GM12865 (cell line): ENCODE results near the gene SRPK1.

Source experiments
- DNase-seq: peaks from one replicate; pipeline ENCODE4 v3.0.0; 2010; ENCODE audit warnings: low read depth
- H3K4me3 ChIP-seq: 2 replicates; pipeline ENCODE4 v1.5.1; 2011; ENCODE audit warnings: mild to moderate bottlenecking, low read depth, low read length, control low read depth
- TF ChIP-seq, protein P1 (sequence below): IDR thresholded peaks from 2 replicates; pipeline ENCODE4 v1.5.1; 2011; ENCODE audit warnings: low read length, control low read depth, low read depth, inconsistent platforms; ENCODE audit not compliant: insufficient read depth; ENCODE audit errors: missing control alignments

The SRPK1 gene

DNA sequence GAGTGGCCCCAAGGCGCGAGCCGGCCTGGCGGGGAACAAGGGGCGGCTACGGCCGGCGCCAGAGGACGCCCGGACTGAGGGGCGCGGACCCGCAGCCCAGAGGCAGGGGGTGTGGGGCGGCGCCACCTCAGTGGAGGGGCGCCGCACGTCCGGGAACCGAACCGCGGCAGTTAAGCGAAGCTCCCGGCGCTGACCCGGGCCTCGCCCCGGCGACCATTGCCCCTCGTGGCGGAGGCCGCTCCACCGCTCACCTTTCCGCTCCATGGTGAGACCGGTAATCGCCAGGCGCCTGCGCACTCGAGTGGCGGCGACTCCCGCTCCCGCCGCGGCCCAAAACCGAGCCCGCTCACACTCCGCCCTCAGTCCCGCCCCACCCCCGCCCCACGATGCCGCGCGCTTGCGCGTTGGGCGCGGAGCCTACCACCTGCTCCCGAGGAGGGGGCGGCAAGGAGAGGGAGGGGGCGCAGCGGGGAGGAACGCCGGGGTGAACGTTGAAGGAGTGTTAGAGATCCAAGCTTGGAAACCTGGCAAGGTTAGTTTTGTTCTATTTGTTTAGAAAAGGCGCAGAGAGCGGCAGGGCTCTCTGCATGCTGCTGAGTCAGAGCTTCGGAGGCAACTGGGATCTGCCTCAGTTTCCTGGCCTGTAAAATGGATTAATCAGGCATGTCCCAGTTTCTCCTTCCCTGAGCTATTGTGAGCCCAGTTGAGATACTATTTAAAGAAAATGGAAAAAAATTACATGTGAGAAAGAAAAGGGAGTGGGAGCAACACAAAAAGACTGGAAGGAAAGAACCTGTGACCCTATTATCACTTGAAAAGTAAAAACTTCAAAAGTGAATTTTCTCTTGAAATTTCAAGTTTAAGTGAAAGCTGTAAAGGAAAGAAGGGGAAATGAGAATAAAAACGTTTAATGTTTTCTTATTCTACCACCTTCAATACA is at the start of gene SRPK1:
SRPK1 (minus strand) TSS at position 306 of the 940 bp plus-strand sequence; CDS start at position 264, 42 bp downstream.
- peak; percentile 95 for DNase-seq
- H3K4me3 ChIP-seq = peak within 1 kb of the TSS; percentile 98
- TF ChIP-seq, protein P1, sequence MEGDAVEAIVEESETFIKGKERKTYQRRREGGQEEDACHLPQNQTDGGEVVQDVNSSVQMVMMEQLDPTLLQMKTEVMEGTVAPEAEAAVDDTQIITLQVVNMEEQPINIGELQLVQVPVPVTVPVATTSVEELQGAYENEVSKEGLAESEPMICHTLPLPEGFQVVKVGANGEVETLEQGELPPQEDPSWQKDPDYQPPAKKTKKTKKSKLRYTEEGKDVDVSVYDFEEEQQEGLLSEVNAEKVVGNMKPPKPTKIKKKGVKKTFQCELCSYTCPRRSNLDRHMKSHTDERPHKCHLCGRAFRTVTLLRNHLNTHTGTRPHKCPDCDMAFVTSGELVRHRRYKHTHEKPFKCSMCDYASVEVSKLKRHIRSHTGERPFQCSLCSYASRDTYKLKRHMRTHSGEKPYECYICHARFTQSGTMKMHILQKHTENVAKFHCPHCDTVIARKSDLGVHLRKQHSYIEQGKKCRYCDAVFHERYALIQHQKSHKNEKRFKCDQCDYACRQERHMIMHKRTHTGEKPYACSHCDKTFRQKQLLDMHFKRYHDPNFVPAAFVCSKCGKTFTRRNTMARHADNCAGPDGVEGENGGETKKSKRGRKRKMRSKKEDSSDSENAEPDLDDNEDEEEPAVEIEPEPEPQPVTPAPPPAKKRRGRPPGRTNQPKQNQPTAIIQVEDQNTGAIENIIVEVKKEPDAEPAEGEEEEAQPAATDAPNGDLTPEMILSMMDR = no peak

- no peak overlapping the region for H3K4me3 ChIP-seq
- TF ChIP-seq, protein P1 = no peak
- no peak for DNase-seq
Measured at GRCh38 chr6:35970181-35970580, 49.3 kb upstream of the SRPK1 start.

DNA sequence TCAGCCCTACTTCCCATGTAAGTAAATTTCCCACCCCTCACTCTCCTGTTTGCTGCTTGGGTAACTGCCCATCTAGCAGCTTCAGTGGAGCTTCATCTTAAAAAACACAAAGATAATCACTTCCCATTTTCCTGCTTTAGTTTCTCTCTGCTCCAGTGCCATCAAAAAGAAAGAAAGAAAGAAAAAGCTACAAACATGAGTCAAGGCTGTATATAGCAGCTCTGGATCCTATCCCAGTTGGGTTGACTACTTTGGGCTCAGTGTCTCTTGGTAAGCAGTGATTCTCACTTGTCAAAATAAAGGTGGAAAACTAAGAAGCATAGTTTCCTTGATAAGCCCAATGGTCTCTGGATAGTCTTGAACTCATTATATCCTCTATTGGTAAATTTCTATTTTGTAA is 48.7 kb upstream of the SRPK1 start:
- no peak for DNase-seq
- TF ChIP-seq, protein P1 = no peak
- H3K4me3 ChIP-seq = no peak overlapping the region

- H3K4me3 ChIP-seq = no peak overlapping the region
- no peak for DNase-seq
- TF ChIP-seq, protein P1 = no peak
Measured at GRCh38 chr6:35968821-35969220, 47.9 kb upstream of the SRPK1 start.

DNA sequence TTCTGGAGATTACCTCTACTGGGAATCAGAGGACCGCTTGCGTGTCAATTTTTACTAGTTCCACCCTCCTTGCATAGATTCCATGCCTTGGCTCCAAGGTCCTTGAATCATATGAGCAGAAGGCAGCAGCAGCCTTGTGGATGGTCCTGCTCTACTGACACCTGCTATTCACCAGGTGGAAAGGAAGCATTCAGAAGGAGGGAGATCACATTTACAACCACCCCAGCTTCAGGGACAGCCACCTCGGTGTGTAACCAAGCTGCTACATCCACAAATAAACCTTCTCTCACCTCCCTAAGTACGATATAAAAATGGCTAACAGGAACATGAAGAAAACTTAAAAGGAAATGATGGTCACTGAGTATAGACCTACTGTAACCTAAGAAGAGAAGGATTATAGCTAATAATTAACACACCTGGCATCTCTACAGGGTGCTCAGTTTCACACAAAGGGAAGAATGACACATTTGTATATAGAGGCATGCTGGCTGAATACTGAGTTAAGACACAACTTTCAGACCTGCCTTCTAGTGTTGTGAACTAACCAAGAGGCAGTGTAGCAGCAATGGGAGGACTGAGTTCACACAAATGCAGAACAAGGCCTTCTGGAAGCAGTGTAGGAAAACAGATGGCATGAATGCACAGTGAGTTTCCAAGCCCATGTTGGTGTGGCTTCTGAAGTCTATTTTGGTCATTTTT is 46.3 kb upstream of the SRPK1 start:
- DNase-seq = no peak
- TF ChIP-seq, protein P1 = no peak
- H3K4me3 ChIP-seq = no peak overlapping the region

GRCh38 chr6:35962779-35963560 is 42.1 kb upstream of the SRPK1 start:
- no peak for DNase-seq
- TF ChIP-seq, protein P1 = no peak
- H3K4me3 ChIP-seq = no peak overlapping the region
